Brain microvascular endothelial cell (primary cell): ENCODE data around the gene CHRNB1.

Source experiments
- DNase-seq: peaks from one replicate; pipeline ENCODE4 v3.0.0-alpha.2; 2020
- H3K27ac ChIP-seq: fragments of 250-450 bp; sonication (Bioruptor Pico); 2 replicates; pipeline ENCODE4 v1.5.1; 2020; ENCODE audit warnings: mild to moderate bottlenecking, moderate library complexity
- H3K27me3 ChIP-seq: fragments of 250-450 bp; sonication (Bioruptor Pico); replicated peaks from 2 replicates; pipeline ENCODE4 v1.5.1; 2020; ENCODE audit warnings: mild to moderate bottlenecking
- H3K36me3 ChIP-seq: fragments of 250-450 bp; sonication (Bioruptor Pico); replicated peaks from 2 replicates; pipeline ENCODE4 v1.5.1; 2020; ENCODE audit warnings: mild to moderate bottlenecking
- H3K4me3 ChIP-seq: 2 replicates; pipeline ENCODE4 v1.5.1; 2011; ENCODE audit warnings: low read depth, mild to moderate bottlenecking, control low read depth, low read length, moderate library complexity
- CTCF ChIP-seq: IDR thresholded peaks from 2 replicates; pipeline ENCODE4 v1.5.1; 2011; ENCODE audit warnings: low read depth, mild to moderate bottlenecking, moderate library complexity, low read length, control low read depth, inconsistent platforms; ENCODE audit errors: missing control alignments
- in situ Hi-C: cut with HindIII; loops from 2 replicates; pipeline ENCODE4 v1.10.0; 2017; ENCODE audit warnings: low sequenced_read_pairs, low pct_ligation_motif_present

The CHRNB1 gene

GRCh38 chr17:7465597-7466275, 20.9 kb downstream of the CHRNB1 start:
- Histone ChIP-seq H3K4me3 (no peak overlapping the region), H3K27ac (no peak overlapping the region), H3K36me3 (peaks cover 21% of the 10 kb centered on the region), H3K27me3 (no peaks in the 10 kb centered on the region)
- in situ Hi-C loops = no loop called here
- no peak for DNase-seq
- TF ChIP-seq CTCF = no peak

GRCh38 chr17:7466318-7466638, 21.4 kb downstream of the CHRNB1 start:
- peaks cover 21% of the 10 kb centered on the region for H3K36me3 ChIP-seq
- in situ Hi-C loops = no loop called here
- no peak for TF ChIP-seq CTCF
- H3K4me3 ChIP-seq = no peak overlapping the region
- DNase-seq = no peak
- H3K27ac ChIP-seq = no peak overlapping the region
- H3K27me3 ChIP-seq = no peaks in the 10 kb centered on the region

GRCh38 chr17:7466639-7467341, 21.9 kb downstream of the CHRNB1 start:
- H3K27me3 ChIP-seq = no peaks in the 10 kb centered on the region
- in situ Hi-C loops = no loop called here
- H3K36me3 ChIP-seq = peaks cover 21% of the 10 kb centered on the region
- no peak overlapping the region for H3K4me3 ChIP-seq
- no peak for DNase-seq
- TF ChIP-seq CTCF = no peak
- no peak overlapping the region for H3K27ac ChIP-seq

- no peak overlapping the region for H3K27ac ChIP-seq
- H3K4me3 ChIP-seq = no peak overlapping the region
- H3K27me3 ChIP-seq = no peaks in the 10 kb centered on the region
- peaks cover 19% of the 10 kb centered on the region for H3K36me3 ChIP-seq
- no peak for DNase-seq
- in situ Hi-C loops = no loop called here
- no peak for TF ChIP-seq CTCF
Measured at GRCh38 chr17:7467498-7467897, 22.6 kb downstream of the CHRNB1 start.

GRCh38 chr17:7468290-7468689, 23.4 kb downstream of the CHRNB1 start:
- no peak for TF ChIP-seq CTCF
- Histone ChIP-seq H3K27ac (no peak overlapping the region), H3K36me3 (peaks cover 12% of the 10 kb centered on the region), H3K4me3 (no peak overlapping the region), H3K27me3 (no peaks in the 10 kb centered on the region)
- DNase-seq = no peak
- in situ Hi-C loops = no loop called here
